Fibroblast of skin of right biceps (primary cell): Measurements from ENCODE around the gene GPRASP2.
A peak's percentile ranks its signal among the peaks of the same experiment; 100 is the strongest.

Experiments used
- DNase-seq: peaks from one replicate; pipeline ENCODE4 v3.0.0-alpha.2; 2013

Gene GPRASP2

GRCh38 chrX:102745857-102746584, 33.8 kb downstream of the GPRASP2 start:
- DNase-seq = peak; percentile 21

- DNase-seq = peak; percentile 55
These were observed 53.0 kb downstream of the GPRASP2 start for GRCh38 chrX:102765217-102765616.

GRCh38 chrX:102765809-102766208, 53.6 kb downstream of the GPRASP2 start:
- peak; percentile 45 for DNase-seq

- no peak for DNase-seq
These were observed 55.0 kb downstream of the GPRASP2 start for GRCh38 chrX:102767287-102767686.
